HG03139 (cell line): Measurements from ENCODE around the gene AMY2B.
"Not testable (repeated sequence)": the region's sequence is repeated elsewhere in the genome, so short reads cannot be mapped to it uniquely, and the experiment has no call there.

Experiments
- ATAC-seq: cut with Tn5 transposase; IDR thresholded peaks from one replicate; pipeline ENCODE4 v1.9.1; 2021; ENCODE audit not compliant: unreplicated experiment

The AMY2B gene

GRCh38 chr1:103571289-103571688, at the start of gene AMY2B:
TSS of gene AMY2B (plus strand) at chr1:103571589. CDS start at chr1:103571603, 14 bp downstream.
- ATAC-seq: not testable (repeated sequence)

GRCh38 chr1:103523346-103523745, 48.0 kb upstream of the AMY2B start:
- no peak for ATAC-seq

GRCh38 chr1:103525114-103525606, 46.2 kb upstream of the AMY2B start:
- peak; percentile 52 for ATAC-seq

- ATAC-seq: peak; percentile 67
Observed at GRCh38 chr1:103525607-103526507, 45.5 kb upstream of the AMY2B start, which contains the start of gene RNPC3. TSS of gene RNPC3 (plus strand) at chr1:103525699. CDS start at chr1:103526071, 372 bp downstream.

GRCh38 chr1:103527331-103527730, 44.1 kb upstream of the AMY2B start:
- no peak for ATAC-seq

GRCh38 chr1:103529746-103530145, 41.6 kb upstream of the AMY2B start:
- no peak for ATAC-seq

GRCh38 chr1:103538226-103538625, 33.2 kb upstream of the AMY2B start:
- no peak for ATAC-seq

- no peak for ATAC-seq
Observed at GRCh38 chr1:103541431-103541830, 30.0 kb upstream of the AMY2B start.

- no peak for ATAC-seq
Observed at GRCh38 chr1:103546496-103546895, 24.9 kb upstream of the AMY2B start.

GRCh38 chr1:103547840-103548239, 23.5 kb upstream of the AMY2B start:
- no peak for ATAC-seq

- ATAC-seq: no peak
Observed at GRCh38 chr1:103560427-103560826, 11.0 kb upstream of the AMY2B start.

GRCh38 chr1:103561124-103561523, 10.3 kb upstream of the AMY2B start:
- ATAC-seq: not testable (repeated sequence)

- peak; percentile 64 for ATAC-seq
Observed at GRCh38 chr1:103561643-103562395, 9.6 kb upstream of the AMY2B start.

GRCh38 chr1:103563056-103563455, 8.3 kb upstream of the AMY2B start:
- ATAC-seq: no peak

GRCh38 chr1:103569493-103569892, 1.9 kb upstream of the AMY2B start:
- no peak for ATAC-seq

GRCh38 chr1:103576065-103576464, 4.7 kb downstream of the AMY2B start:
- ATAC-seq: no peak

- not testable (repeated sequence) for ATAC-seq
Observed at GRCh38 chr1:103576784-103577183, 5.4 kb downstream of the AMY2B start.

- no peak for ATAC-seq
Observed at GRCh38 chr1:103582464-103582863, 11.1 kb downstream of the AMY2B start.

GRCh38 chr1:103583887-103584286, 12.5 kb downstream of the AMY2B start:
- no peak for ATAC-seq

GRCh38 chr1:103584537-103584936, 13.1 kb downstream of the AMY2B start:
- no peak for ATAC-seq

- ATAC-seq: not testable (repeated sequence)
Observed at GRCh38 chr1:103602740-103603139, 31.4 kb downstream of the AMY2B start.

- no peak for ATAC-seq
Observed at GRCh38 chr1:103616362-103616761, 45.0 kb downstream of the AMY2B start.
